KBM-7 (cell line): ENCODE results near the gene USP35.
A peak's percentile ranks its signal among the peaks of the same experiment; 100 is the strongest.

Source experiments
- DNase-seq: peaks from one replicate; pipeline ENCODE4 v3.0.0-alpha.2; 2015
- in situ Hi-C: fragments of 300-500 bp; cut with MboI; formaldehyde crosslinking; loops from 2 replicates; pipeline ENCODE4 v1.14.3; 2020; ENCODE audit warnings: low sequenced_read_pairs, low pct_unique_long_range_greater_than_20kb, mixed read lengths

The USP35 gene, protein sequence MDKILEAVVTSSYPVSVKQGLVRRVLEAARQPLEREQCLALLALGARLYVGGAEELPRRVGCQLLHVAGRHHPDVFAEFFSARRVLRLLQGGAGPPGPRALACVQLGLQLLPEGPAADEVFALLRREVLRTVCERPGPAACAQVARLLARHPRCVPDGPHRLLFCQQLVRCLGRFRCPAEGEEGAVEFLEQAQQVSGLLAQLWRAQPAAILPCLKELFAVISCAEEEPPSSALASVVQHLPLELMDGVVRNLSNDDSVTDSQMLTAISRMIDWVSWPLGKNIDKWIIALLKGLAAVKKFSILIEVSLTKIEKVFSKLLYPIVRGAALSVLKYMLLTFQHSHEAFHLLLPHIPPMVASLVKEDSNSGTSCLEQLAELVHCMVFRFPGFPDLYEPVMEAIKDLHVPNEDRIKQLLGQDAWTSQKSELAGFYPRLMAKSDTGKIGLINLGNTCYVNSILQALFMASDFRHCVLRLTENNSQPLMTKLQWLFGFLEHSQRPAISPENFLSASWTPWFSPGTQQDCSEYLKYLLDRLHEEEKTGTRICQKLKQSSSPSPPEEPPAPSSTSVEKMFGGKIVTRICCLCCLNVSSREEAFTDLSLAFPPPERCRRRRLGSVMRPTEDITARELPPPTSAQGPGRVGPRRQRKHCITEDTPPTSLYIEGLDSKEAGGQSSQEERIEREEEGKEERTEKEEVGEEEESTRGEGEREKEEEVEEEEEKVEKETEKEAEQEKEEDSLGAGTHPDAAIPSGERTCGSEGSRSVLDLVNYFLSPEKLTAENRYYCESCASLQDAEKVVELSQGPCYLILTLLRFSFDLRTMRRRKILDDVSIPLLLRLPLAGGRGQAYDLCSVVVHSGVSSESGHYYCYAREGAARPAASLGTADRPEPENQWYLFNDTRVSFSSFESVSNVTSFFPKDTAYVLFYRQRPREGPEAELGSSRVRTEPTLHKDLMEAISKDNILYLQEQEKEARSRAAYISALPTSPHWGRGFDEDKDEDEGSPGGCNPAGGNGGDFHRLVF

DNA sequence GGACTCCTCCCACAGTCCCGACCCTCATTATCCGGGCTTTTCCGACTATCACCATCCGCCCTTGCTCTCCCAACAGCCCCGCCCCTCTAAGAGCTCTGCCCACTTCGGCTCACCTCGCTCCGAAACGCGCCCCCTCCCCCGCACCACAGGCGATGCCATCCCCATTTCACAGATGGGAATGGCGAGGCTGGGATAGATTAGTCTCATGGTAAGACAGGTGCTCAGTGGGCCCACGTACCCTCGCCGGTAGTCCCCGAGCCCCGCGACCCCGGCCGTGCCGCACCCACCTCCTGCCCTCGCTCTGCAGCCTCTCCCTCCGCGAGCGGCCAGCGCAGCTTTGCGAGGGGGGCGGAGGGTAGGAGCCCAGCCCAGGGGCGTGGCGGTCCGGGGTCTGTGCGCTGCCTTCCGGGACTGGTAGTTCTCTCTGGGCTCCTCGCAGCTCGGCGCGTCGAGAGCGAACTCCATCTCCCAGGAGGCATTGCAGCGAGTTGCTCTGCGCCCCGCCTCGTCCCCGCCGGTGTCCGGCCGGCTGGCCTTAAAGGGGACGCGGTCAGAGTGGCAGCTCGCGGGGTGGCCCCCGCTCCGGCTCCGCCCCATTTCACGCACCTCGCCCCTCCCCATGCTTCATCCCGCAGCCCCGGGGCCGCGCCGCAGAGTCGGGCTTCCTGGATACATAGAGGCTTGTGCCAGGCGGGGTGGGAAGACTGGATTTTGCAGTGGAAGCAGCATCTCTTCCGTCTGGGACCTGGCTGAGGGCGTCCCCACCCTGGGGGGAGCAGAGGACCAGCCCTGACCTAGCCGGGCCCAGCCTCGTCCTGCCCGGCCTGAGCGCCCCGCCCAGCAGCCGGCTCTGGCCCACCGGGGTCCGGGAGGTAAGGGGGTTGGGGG, at the start of gene USP35, which contains the start of gene KCTD21:
TSS of gene USP35 (plus strand) at position 634 of the 888 bp plus-strand sequence. CDS start 7,327 bp downstream, outside the sequence.
TSS of gene KCTD21 (minus strand) at position 341 of the 888 bp plus-strand sequence. CDS start 14,072 bp downstream, outside the sequence.
- DNase-seq, result peak; percentile 95
- in situ Hi-C loops, result no loop called here

DNA sequence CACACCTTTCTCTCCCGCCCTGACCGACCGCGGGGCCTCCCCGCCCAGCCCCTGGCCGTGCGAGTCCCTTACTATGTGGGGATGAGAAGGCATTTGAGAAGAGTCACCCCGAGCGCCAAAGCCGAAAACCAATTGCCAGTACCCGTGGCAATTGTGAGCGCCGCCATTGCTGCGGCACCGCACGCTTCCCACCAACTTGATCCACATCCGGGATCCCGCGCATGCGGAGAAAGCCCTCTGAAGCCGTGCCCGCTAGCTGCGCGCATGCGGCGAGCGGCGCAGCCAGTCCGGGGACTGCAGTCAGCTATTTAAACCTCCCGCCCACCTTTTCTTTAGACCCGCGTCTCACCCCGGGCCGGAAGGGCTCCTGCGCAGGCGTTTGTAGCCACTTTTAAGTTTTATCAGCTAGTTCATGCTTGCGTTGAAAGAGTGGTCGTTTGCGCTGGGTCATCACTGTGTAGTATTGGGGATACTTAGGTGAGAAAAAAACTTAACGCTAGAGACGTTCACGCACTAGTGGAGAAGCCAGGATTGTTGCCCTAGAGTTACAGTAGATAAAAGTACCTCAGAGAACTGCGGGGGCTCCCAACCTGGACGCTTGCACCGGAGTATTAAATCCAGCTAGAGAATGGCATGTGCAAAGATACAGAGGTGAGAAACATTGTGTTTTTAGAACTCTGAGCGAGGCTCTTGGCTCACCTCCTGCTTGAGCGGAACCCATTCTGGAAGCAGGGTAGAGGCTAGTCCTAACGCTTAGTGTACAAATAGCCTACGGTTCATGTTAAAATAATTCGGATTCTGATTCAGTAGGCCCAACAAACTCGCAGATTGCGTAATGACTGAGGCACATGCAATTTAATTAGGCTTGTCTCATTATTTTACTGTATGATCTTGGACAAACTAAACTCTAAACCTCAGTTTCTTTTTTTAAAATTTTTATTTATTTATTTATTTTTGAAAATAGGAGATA, 49.0 kb upstream of the USP35 start, which contains the start of gene ALG8:
TSS of gene ALG8 (minus strand) at position 205 of the 970 bp plus-strand sequence. CDS start at position 167, 38 bp downstream.
- DNase-seq, result peak; percentile 96
- in situ Hi-C loops, result no loop called here

DNA sequence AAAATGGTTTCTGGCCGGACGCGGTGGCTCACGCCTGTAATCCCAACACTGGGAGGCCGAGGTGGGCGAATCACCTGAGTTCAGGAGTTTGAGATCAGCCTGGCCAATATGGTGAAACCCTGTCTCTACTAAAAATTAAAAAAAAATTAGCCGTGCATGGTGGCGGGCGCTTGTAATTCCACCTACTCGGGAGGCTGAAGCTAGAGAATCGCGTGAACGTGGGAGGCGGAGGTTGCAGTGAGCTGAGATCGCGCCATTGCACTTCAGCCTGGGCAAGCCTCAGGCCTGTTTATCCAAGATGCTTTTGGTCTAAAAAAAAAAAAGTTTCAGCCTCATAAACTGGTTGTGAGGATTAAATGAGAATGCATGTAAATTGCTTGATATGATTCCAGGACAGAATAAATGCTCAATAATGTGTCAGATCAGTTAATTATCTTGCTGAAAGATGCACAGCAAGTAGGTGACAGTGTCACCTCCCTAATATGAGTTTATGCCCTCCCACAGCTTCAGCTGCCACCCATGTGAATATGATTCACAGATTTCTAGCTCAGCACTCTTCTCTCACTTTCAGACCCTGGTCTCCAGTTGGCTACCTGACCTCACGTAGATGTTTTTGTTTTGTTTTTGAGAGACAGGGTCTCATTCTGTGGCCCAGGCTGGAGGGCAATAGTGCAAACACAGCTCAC, 48.2 kb upstream of the USP35 start:
- peak; percentile 18 for DNase-seq
- in situ Hi-C loops, result no loop called here

DNA sequence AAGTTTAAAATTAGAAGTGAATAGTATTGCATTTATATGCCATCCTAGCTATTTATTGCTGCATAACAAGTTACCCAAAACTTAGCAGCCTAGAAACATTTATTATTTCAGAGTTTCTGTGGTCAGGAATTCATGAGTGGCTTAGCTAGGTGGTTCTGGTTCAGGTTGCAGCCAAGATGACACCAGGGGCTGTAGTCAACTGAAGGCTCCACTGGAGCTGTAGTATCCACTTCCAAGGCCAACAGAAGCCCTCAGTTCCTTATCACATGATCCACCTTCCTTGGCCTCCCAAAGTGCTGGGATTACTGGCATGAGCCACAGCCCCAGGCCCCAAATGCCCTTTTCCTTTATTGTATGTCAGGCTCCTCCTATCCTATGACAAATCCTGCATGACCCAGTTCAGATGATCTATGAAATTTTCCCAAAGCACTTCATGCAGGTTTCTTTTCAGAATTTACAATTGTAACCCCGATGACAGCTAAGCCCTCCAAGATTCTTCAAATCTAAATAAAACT, 43.2 kb upstream of the USP35 start:
- in situ Hi-C loops, result no loop called here
- no peak for DNase-seq

DNA sequence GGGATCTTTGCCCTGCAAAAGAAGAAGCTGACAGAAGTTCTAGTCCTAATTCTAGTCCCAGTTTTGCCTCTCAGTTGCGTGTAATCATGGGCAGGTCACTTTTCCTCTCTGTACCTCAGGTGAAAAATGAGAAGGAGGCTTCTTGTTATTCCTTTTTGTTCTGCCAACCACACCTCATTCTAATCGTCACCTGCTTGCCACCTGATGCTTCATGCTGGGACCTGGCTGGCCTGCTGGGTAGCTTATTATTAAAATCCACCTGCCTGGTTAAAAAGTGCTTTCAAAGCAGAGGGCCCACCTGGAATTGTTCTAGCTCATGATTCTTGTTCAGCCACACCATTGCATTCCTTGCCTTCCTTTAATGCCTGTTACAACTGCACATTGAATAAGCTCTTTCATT, 40.9 kb upstream of the USP35 start:
- in situ Hi-C loops, result no loop called here
- DNase-seq, result no peak

DNA sequence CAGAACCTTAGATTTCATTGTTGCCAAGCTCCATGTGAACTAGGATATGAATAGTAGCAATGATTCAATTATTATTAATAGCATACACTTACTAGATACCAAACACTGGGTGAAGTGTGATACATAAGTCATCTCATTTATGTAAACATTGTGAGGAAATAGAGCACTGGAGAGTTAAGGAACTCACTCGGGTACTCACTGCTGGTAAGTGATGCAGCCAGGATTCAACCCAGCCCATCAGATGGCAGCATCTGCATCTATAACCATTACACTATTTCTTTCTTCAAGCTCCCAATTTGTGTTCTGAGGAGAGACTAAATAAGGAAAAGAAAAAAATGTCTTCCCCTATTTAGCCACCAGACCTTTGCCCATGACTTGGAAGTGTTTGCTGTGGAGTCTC, 39.1 kb upstream of the USP35 start:
- in situ Hi-C loops, result no loop called here
- DNase-seq, result no peak

DNA sequence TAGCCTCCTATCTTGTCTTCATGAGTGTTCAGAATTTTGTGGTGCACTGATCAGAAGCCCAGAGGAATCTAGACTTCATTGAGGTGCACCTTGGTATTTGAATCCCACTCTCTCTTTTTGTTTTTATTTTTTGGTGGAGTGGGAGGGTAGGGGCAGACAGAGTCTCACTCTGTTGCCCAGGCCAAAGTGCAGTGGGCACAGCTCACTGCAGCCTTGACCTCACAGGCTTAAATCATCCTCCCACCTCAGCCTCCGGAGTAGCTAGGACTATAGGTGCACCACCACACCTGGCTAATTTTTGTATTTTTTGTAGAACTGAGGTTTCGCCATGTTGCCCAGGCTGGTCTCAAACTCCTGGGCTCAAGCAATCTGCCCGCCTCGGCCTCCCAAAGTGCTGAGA, 38.4 kb upstream of the USP35 start:
- DNase-seq, result no peak
- in situ Hi-C loops, result no loop called here

DNA sequence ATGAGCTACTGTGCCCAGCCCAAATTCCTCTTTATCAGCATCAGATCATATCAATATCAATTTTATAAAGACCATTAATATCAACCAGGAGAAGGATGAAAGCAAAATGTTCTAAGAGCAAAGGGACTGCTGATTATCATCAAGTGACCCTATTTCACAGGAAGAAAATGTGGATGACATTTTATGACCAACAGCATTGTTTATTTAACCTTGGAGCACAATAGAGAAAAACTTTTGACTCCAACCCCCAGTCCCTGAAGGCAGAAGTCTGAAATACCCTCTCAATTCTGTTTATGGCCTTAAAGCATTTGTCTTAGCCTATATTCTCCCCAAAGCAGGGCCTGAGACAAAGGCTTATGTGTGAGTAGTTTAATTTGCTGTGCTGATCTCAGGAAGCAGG, 38.0 kb upstream of the USP35 start:
- no peak for DNase-seq
- in situ Hi-C loops, result no loop called here

DNA sequence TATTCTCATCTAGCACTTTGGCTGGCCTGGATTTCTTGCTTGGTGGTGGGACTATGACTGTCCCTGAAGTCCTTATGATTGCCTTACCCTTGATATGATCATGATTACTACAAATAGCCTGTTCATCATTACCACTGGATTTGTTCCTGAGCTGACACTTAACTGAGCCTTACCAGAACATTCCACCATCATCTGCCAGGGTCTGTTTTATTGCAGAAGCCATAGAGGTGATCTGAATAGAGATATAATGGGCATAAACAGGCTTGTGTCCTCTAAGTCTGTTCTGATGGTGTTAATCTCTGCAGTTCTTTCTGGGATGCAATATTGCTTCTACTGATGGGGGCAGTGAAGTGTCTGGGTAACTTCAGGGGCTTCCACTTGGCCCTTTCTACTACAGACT, 36.9 kb upstream of the USP35 start:
- no peak for DNase-seq
- in situ Hi-C loops, result no loop called here

DNA sequence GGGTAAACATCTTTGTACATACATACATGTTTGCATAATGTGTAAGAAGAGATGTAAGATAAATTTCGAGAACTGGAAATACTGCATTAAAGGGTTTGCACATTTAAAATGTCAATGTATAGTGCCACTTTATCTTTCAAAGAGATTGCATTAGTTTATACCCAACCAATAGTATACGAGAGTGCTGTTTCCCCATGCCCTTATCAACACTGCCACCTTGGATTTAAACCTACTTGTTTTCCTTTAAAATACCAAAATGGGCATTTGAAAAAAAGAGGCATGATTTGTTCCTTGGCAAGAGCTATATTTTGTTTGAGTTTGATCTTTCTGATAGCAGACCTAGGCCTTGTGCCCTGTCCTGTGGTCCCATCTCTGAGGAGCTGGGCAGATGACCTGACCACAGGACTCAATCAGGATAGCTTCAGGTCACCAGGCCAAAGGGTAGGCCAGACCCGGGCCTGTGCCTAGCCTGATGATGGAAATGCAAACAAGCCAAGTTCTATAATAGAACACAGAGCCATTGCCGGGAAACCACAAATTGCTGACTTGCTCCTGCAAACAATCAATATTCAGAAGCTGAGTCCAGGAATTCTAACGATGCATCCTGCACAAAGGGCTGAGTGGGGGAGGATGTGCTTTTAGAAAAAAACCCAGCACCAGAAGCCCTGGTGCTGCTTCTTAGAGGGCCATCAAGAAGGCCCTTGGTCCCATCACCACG, 32.4 kb upstream of the USP35 start:
- DNase-seq, result no peak
- in situ Hi-C loops, result no loop called here

DNA sequence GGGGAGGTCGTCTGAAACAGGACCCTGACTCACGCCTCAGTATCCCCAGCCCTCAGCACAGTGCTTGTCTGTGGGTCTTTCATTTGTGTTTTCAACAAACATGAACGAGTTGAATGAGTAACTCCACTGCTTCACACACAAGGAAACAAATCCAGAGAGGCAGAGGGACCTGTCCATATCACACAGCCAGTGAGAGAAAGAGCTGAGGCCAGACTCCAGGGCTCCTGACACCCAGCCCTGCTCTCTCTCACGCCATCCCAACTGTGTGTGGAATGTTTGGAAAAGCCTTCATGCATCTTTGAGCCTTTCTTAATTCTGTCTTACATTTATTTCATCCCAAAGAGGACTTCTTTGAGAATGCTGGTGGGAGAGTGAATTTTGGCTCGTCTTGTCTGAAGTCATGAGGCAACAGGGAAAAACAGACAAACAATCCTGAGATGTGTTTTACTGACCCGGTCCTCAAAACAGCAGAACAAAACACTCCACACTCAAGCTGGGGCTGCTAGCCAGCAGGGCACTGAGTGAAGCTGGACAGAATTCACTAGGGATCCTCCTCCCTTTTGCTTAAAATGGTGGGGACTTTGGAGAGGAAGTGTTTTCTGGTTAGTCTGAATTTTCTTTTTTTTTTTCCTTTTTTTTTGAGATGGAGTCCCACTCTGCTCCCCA, 29.6 kb upstream of the USP35 start:
- in situ Hi-C loops, result no loop called here

DNA sequence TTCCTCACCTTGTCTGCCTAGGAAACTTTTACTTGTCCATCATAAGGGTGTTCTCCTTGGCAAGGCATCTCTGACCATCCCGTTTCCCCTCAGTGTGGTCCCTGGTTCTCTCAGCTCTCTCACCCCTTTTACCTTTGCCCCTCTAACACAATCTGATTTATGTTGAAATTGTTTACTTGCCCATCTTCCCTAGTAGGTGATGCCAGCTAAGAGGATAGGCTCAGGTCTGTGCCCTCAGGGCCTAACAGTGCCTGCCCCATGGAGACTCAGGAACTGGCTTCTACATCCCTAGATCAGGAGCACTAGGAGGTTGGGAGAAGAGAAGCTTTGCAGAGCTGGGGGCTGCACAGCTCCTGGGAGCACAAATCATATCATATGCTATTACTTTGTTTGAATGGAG, 28.2 kb upstream of the USP35 start:
- no peak for DNase-seq
- in situ Hi-C loops, result no loop called here

More for the DNA sequence above, 29.6 kb upstream of the USP35 start:
- no peak for DNase-seq

DNA sequence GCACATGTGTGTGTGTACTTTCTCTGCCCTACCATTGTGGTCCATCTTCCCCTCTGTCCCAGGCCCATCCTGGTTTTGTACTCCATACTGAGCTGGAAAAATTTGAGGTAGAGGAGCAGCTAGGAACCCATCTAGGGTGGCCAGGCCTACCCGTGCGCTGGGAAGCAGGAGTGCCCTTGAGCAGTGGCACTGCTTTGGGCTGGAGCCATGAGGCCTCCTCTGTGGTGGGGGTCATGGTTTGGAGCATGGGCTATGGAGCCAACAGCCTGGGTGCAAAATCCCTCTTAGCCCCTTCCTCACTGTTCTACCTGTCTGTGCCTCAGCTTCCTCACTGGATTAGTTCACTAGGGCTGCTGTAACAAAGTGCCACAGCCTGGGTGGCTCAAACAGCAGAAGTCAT, 27.4 kb upstream of the USP35 start:
- in situ Hi-C loops, result no loop called here
- DNase-seq, result no peak

DNA sequence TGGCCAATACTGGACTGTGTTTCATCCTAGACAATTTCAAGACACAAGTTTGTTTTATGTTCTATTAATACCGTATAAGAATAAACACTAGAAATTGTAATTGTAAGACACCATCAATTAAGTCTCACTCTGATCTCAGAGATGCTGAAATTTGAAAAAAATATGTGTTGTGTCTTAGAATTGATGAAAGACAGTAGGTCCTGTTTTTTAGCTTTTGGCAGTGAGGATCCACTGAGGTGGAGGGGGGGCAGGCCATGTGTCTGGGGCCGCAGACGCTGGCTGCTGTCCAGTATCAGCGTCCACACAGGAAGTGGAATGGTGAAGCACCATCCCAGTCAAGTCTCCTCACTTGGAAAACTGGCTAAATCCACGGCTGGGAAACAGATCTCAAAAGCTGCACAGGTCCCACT, 26.8 kb upstream of the USP35 start:
- DNase-seq, result no peak
- in situ Hi-C loops, result no loop called here

DNA sequence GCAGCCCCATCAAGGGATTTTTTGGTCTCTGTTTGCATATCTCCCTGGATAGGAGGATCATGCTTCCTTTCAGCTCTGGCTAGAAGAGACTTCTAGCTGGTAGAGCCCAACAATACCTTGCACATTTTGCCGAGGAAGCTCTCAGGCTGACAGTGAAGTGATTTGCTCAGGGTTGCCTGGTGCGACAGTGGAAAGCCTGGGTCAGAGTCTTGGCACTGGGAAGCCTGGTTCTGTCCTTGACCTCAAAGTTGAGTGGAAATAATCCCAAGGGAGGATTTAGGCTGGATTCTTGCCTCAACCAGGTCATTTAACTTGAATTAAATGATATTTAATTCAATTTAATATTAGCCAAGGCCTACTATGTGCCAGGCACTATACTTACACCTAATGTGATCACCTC, 24.9 kb upstream of the USP35 start:
- in situ Hi-C loops, result no loop called here
- no peak for DNase-seq

DNA sequence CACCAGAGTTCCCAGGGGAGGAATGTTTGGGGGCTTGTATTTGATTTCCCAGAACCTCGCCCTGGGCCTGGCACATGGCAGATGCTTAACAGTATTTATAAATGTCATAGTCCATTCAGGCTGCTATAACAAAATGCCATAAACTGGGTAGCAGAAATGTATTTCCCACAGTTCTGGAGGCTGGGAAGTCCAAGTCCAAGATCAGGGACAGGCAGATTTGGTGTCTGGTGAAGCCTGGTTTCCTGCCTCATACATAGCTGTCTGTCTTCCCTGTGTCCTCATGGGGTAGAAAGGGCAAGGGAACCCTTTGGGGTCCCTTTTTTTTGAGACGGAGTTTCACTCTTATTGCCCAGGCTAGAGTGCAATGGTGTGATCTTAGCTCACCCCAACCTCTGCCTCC, 24.2 kb upstream of the USP35 start:
- in situ Hi-C loops, result no loop called here
- DNase-seq, result no peak
